A549 (cell line): Measurements from ENCODE around the gene VPS13D. TPM values are rescaled to one million over a fixed set of nuclear protein-coding genes. Genes with fewer than 3 reads are reported as not detected.

Experiments used
- ATAC-seq, 2 experiments: fragments of 200-7000 bp in 1 of 2; fragments of >200 bp in 1 of 2; cut with Nextera tagmentation in 1 of 2; cut with Tn5 transposase in 1 of 2; 3 replicates each; pipeline versions ENCODE4 v1.8.0 to v1.9.1; 2018 to 2020; ENCODE audit warnings: mild to moderate bottlenecking in 1 of 2, moderate library complexity in 1 of 2
- CTCF ChIA-PET: fragments of 300-600 bp; sonication (Branson Sonifier 250); formaldehyde crosslinking; extraction: SDS; loops from one replicate; lab custom pipeline; 2021; ENCODE audit warnings: antibody characterized with exemption, inconsistent platforms; lab: Yijun Ruan, JAX
- POLR2A ChIA-PET: fragments of 350-600 bp; formaldehyde crosslinking; extraction: SDS; loops from one replicate; lab custom pipeline; 2021; ENCODE audit warnings: antibody characterized with exemption, inconsistent platforms; lab: Yijun Ruan, JAX
- DNase-seq, 2 experiments: peaks; one replicate each; pipeline versions ENCODE4 v3.0.0 to v3.0.0-alpha.2; 2011 to 2016; ENCODE audit warnings: low read depth in 1 of 2, low spot score in 1 of 2
- FAIRE-seq: peaks from 2 replicates; lab custom pipeline; 2011; peaks lifted over from hg19 to GRCh38; lab: Jason Lieb, UNC
- H3K27ac ChIP-seq, 2 experiments: fragments of >200 bp; sonication (Bioruptor Twin); formaldehyde crosslinking; 3 replicates each; pipeline ENCODE4 v1.5.1; 2016 to 2017
- H3K4me1 ChIP-seq: fragments of >200 bp; sonication (Bioruptor Twin); formaldehyde crosslinking; 3 replicates; pipeline ENCODE4 v1.6.1; 2016
- H3K4me2 ChIP-seq: fragments of >200 bp; sonication (Bioruptor Twin); formaldehyde crosslinking; 3 replicates; pipeline ENCODE4 v1.6.1; 2016
- H3K4me3 ChIP-seq: fragments of >200 bp; sonication (Bioruptor Twin); formaldehyde crosslinking; 3 replicates; pipeline ENCODE4 v1.5.1; 2016
- H3K9me3 ChIP-seq: fragments of >200 bp; sonication (Bioruptor Twin); formaldehyde crosslinking; 3 replicates; pipeline ENCODE4 v1.6.1; 2016
- CBX2 ChIP-seq: fragments of 200-600 bp; sonication (generic); IDR thresholded peaks from 2 replicates; pipeline ENCODE4 v1.6.1; 2016; ENCODE audit warnings: low read depth, mild to moderate bottlenecking, borderline replicate concordance
- CEBPB ChIP-seq, 2 experiments: fragments of >200 bp in 1 of 2; sonication (Bioruptor Twin) in 1 of 2; formaldehyde crosslinking in 1 of 2; IDR thresholded peaks; 2 replicates each; pipeline ENCODE4 v1.6.1; 2012 to 2016
- CHD4 ChIP-seq: fragments of 200-600 bp; sonication (generic); IDR thresholded peaks from 2 replicates; pipeline ENCODE4 v1.6.1; 2016; ENCODE audit warnings: antibody characterized with exemption, mild to moderate bottlenecking, borderline replicate concordance
- EP300 ChIP-seq, 2 experiments: fragments of >200 bp; sonication (Bioruptor Twin); formaldehyde crosslinking; IDR thresholded peaks; 2 replicates in 1 of 2; 3 replicates in 1 of 2; pipeline ENCODE4 v1.6.1; 2016 to 2017
- FOSB ChIP-seq: fragments of 250-450 bp; sonication (Bioruptor Pico); IDR thresholded peaks from 2 replicates; pipeline ENCODE4 v1.5.0; 2020; ENCODE audit warnings: mild to moderate bottlenecking, moderate library complexity
- GATA3 ChIP-seq: IDR thresholded peaks from 2 replicates; pipeline ENCODE4 v1.6.1; 2012; ENCODE audit warnings: borderline replicate concordance
- HDAC2 ChIP-seq: fragments of 200-600 bp; sonication (generic); IDR thresholded peaks from 2 replicates; pipeline ENCODE4 v1.6.1; 2016
- HOXB5 ChIP-seq: fragments of 250-450 bp; sonication (Bioruptor Pico); IDR thresholded peaks from 2 replicates; pipeline ENCODE4 v1.5.0; 2020; ENCODE audit warnings: mild to moderate bottlenecking, moderate library complexity
- JUN ChIP-seq, 2 experiments: fragments of >200 bp; sonication (Bioruptor Twin); formaldehyde crosslinking; IDR thresholded peaks; 2 replicates in 1 of 2; 3 replicates in 1 of 2; pipeline ENCODE4 v1.6.1; 2016 to 2017
- JUNB ChIP-seq: fragments of >200 bp; sonication (Bioruptor Twin); formaldehyde crosslinking; IDR thresholded peaks from 2 replicates; pipeline ENCODE4 v1.6.1; 2016
- KDM1A ChIP-seq: fragments of 200-600 bp; sonication (generic); IDR thresholded peaks from 2 replicates; pipeline ENCODE4 v1.6.1; 2016; ENCODE audit warnings: low read depth, mild to moderate bottlenecking
- KDM5A ChIP-seq: fragments of 200-600 bp; sonication (generic); IDR thresholded peaks from 2 replicates; pipeline ENCODE4 v1.6.1; 2016; ENCODE audit warnings: antibody characterized with exemption, mild to moderate bottlenecking
- MAZ ChIP-seq: fragments of 150-350 bp; IDR thresholded peaks from 2 replicates; pipeline ENCODE4 v1.6.1; 2014; ENCODE audit warnings: antibody characterized with exemption, low read depth, low read length, borderline replicate concordance
- MYC ChIP-seq: IDR thresholded peaks from 2 replicates; pipeline ENCODE4 v1.6.1; 2012; ENCODE audit warnings: mild to moderate bottlenecking, inconsistent platforms, low read length, improper control_type of control experiment, borderline replicate concordance
- NPAS2 ChIP-seq: fragments of 250-450 bp; sonication (Bioruptor Pico); IDR thresholded peaks from 2 replicates; pipeline ENCODE4 v1.8.0; 2022; ENCODE audit warnings: mild to moderate bottlenecking, moderate library complexity, borderline replicate concordance
- POLR2A ChIP-seq: IDR thresholded peaks from 2 replicates; pipeline ENCODE4 v1.6.1; 2012; ENCODE audit warnings: mild to moderate bottlenecking, low read length
- POLR2AphosphoS2 ChIP-seq: conservative IDR thresholded peaks from 2 replicates; pipeline ENCODE4 v1.6.1; 2012; ENCODE audit warnings: low read length, improper control_type of control experiment, inconsistent platforms
- RAD21 ChIP-seq, 2 experiments: fragments of >200 bp in 1 of 2; sonication (Bioruptor Twin) in 1 of 2; formaldehyde crosslinking in 1 of 2; IDR thresholded peaks in 1 of 2; conservative IDR thresholded peaks in 1 of 2; 2 replicates in 1 of 2; 3 replicates in 1 of 2; pipeline ENCODE4 v1.6.1; 2012 to 2018; ENCODE audit warnings: inconsistent platforms in 1 of 2
- RCOR1 ChIP-seq: fragments of 150-350 bp; IDR thresholded peaks from 2 replicates; pipeline ENCODE4 v1.6.1; 2014; ENCODE audit warnings: antibody characterized with exemption, low read length, low read depth
- RFX5 ChIP-seq: fragments of 450-650 bp; IDR thresholded peaks from 2 replicates; pipeline ENCODE4 v1.7.1; 2014; ENCODE audit warnings: antibody characterized with exemption, mild to moderate bottlenecking, moderate library complexity
- SMC3 ChIP-seq: fragments of >200 bp; sonication (Bioruptor Twin); formaldehyde crosslinking; IDR thresholded peaks from 3 replicates; pipeline ENCODE4 v1.6.1; 2018; ENCODE audit warnings: inconsistent platforms
- SREBF2 ChIP-seq: fragments of 450-650 bp; IDR thresholded peaks from 2 replicates; pipeline ENCODE4 v1.6.1; 2014; ENCODE audit warnings: mild to moderate bottlenecking, moderate library complexity
- TP53 ChIP-seq: fragments of 250-450 bp; sonication (Bioruptor Pico); IDR thresholded peaks from 2 replicates; pipeline ENCODE4 v1.5.0; 2021; ENCODE audit warnings: mild to moderate bottlenecking, moderate library complexity
- ZC3H11A ChIP-seq: fragments of 450-650 bp; IDR thresholded peaks from 2 replicates; pipeline ENCODE4 v1.6.1; 2014; ENCODE audit warnings: antibody characterized with exemption, mild to moderate bottlenecking
- ZFP36 ChIP-seq: fragments of 450-650 bp; IDR thresholded peaks from 2 replicates; pipeline ENCODE4 v1.6.1; 2014; ENCODE audit warnings: borderline replicate concordance; ENCODE audit not compliant: partially characterized antibody
- ZNF302 ChIP-seq: fragments of 250-450 bp; sonication (Bioruptor Pico); IDR thresholded peaks from 2 replicates; pipeline ENCODE4 v1.9.0; 2021; ENCODE audit warnings: inconsistent platforms, mild to moderate bottlenecking, moderate library complexity
- WGBS: methylation state at CpG from one replicate; pipeline ENCODE4 v1.1.6; 2017; ENCODE audit errors: missing lambda C conversion rate; 5-methylcytosine and 5-hydroxymethylcytosine counted together
- polyA plus RNA-seq, 4 experiments: library from polyadenylated mRNA; depleted of rRNA in 3 of 4; stranded (reverse); fragments of >200 nt; fragmentation: RNase III in 1 of 4; extraction: RNeasy Plus Mini Kit Qiagen cat#74134 plus additional on column Dnase treatment in 1 of 4; gene quantifications; 2 replicates in 3 of 4; 3 replicates in 1 of 4; pipeline ENCODE4 v1.2.3, GENCODE V29; 2011 to 2017
- TF ChIP-seq, protein P1 (sequence below): fragments of 450-650 bp; IDR thresholded peaks from 2 replicates; pipeline ENCODE4 v1.6.1; 2014; ENCODE audit warnings: antibody characterized with exemption
- TF ChIP-seq, protein P2 (sequence below): IDR thresholded peaks from 2 replicates; pipeline ENCODE4 v1.6.1; 2012
- TF ChIP-seq, protein P3 (sequence below): fragments of >200 bp; sonication (Bioruptor Twin); formaldehyde crosslinking; IDR thresholded peaks from 2 replicates; pipeline ENCODE4 v1.6.1; 2016
- TF ChIP-seq, protein P4 (sequence below): fragments of 250-450 bp; sonication (Bioruptor Pico); IDR thresholded peaks from 2 replicates; pipeline ENCODE4 v1.5.0; 2020; ENCODE audit warnings: low read depth, mild to moderate bottlenecking, moderate library complexity

Gene VPS13D
- polyA plus RNA-seq, 2 of the 4 experiments (the other 2 are of a cell fraction) = 5.4 to 15.9 TPM

DNA sequence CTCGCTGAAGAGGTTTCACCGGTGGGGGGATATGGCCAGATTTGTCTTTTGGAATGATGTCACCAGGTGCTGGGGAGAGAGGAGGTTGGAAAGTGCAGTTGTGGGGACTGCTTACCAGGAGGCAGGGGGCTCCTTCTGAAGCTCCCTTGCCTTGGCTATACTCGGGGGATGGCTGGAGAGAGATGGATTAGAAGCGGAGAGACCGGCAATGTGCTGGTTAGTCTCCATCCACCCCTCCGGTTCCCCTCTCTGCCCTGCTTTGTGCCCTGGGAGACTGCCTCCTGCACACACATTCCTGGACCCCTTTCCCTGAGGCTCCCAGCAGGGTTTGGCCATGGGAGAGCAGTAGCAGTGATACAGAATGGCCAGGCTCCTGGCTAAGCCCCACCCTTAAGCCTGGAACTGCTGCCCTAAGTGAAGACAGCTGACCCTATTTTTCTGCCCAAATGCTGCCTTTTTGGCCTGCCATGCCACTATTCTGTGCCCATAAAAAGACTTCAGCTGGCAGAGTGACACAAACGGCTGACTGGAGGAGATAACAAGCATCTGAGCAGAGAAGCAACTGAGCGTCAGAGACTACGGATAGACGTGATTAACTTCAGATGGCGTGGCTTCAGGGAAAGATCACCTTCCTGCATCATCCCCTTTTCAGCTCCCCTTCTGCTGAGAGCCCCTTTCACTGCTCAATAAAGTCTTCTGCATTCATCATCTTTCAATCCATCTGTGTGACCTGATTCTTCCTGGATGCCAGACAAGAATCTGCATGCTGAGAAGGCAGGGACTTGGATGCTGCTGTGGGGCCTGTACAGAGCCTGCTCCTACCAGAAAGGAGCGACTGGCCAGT lies 14.5 kb upstream of the VPS13D start:
- no peaks in the 10 kb centered on the region for H3K4me1 ChIP-seq
- H3K9me3 ChIP-seq = no peaks in the 10 kb centered on the region
- no peak for TF ChIP-seq MYC
- TF ChIP-seq JUNB = no peak
- TF ChIP-seq, protein P1, sequence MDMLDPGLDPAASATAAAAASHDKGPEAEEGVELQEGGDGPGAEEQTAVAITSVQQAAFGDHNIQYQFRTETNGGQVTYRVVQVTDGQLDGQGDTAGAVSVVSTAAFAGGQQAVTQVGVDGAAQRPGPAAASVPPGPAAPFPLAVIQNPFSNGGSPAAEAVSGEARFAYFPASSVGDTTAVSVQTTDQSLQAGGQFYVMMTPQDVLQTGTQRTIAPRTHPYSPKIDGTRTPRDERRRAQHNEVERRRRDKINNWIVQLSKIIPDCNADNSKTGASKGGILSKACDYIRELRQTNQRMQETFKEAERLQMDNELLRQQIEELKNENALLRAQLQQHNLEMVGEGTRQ = no peak
- no peak for TF ChIP-seq KDM1A
- no peak for TF ChIP-seq ZNF302 (CRISPR knock-in tag)
- no peak for TF ChIP-seq FOSB (CRISPR knock-in tag)
- TF ChIP-seq HOXB5 (CRISPR knock-in tag) = no peak
- TF ChIP-seq KDM5A = no peak
- no peak for TF ChIP-seq ZFP36
- TF ChIP-seq POLR2A = no peak
- TF ChIP-seq TP53 (CRISPR knock-in tag) = no peak
- no peak for TF ChIP-seq HDAC2
- TF ChIP-seq SMC3 = no peak
- no peak for TF ChIP-seq RAD21 (conservative IDR thresholded peaks at IDR 0.05 in 1 of 2, IDR thresholded peaks at IDR 0.05 in 1 of 2)
- TF ChIP-seq GATA3 = no peak
- TF ChIP-seq POLR2AphosphoS2 = no peak
- no peak for TF ChIP-seq CEBPB (IDR thresholded peaks at IDR 0.05)
- TF ChIP-seq, protein P2, sequence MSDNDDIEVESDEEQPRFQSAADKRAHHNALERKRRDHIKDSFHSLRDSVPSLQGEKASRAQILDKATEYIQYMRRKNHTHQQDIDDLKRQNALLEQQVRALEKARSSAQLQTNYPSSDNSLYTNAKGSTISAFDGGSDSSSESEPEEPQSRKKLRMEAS = no peak
- TF ChIP-seq, protein P3, sequence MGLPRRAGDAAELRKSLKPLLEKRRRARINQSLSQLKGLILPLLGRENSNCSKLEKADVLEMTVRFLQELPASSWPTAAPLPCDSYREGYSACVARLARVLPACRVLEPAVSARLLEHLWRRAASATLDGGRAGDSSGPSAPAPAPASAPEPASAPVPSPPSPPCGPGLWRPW = no peak
- DNase-seq (no peak), ATAC-seq (no peak), FAIRE-seq (no peak)
- no peak overlapping the region for H3K27ac ChIP-seq
- H3K4me2 ChIP-seq = no peak overlapping the region
- no peak overlapping the region for H3K4me3 ChIP-seq
- ChIA-PET POLR2A (no interaction called here), CTCF (interaction anchor here (0.7 to 3.7 kb wide), 4 partner anchors 21 to 444 kb away, joined by 3 to 24 read pairs (median 3); no protein-coding TSS in a partner anchor)
- 54% methylated on average over 12 of the region's 12 CpGs for WGBS

DNA sequence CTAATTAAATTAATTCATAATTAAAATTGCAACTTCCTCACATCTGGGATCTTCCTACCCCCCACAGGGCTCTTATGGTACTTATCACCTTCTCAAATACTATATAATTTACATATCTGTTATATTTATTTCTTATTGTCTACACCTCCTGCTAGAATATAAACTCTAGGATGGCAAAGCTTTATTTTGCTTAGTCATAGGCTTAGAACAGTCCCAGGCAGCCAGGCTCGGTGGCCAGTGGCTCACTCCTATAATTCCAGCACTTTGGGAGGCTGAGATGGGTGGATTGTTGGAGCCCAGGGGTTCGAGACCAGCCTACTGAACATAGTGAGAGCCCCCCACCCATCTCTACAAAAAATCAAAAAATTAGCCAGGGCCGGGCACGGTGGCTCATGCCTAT lies 10.0 kb upstream of the VPS13D start:
- WGBS = 48% methylated on average over 4 of the region's 4 CpGs
- POLR2A ChIA-PET = no interaction called here
- TF ChIP-seq SREBF2 = no peak
- TF ChIP-seq HDAC2 = no peak
- TF ChIP-seq EP300 (IDR thresholded peaks at IDR 0.05) = no peak
- TF ChIP-seq CBX2 = no peak
- TF ChIP-seq KDM1A = no peak
- no peak for TF ChIP-seq RCOR1
- TF ChIP-seq, protein P2 = no peak
- no peak for TF ChIP-seq ZC3H11A
- no peak for TF ChIP-seq MAZ
- TF ChIP-seq NPAS2 (CRISPR knock-in tag) = no peak
- no peak for TF ChIP-seq TP53 (CRISPR knock-in tag)
- TF ChIP-seq ZFP36 = no peak
- TF ChIP-seq CHD4 = no peak
- no peak for TF ChIP-seq RFX5
- no peak for TF ChIP-seq JUN (IDR thresholded peaks at IDR 0.05)
- no peak for TF ChIP-seq GATA3
- TF ChIP-seq, protein P4, sequence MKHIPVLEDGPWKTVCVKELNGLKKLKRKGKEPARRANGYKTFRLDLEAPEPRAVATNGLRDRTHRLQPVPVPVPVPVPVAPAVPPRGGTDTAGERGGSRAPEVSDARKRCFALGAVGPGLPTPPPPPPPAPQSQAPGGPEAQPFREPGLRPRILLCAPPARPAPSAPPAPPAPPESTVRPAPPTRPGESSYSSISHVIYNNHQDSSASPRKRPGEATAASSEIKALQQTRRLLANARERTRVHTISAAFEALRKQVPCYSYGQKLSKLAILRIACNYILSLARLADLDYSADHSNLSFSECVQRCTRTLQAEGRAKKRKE (CRISPR knock-in tag) = no peak
- TF ChIP-seq, protein P1 = no peak
- no peaks in the 10 kb centered on the region for H3K4me1 ChIP-seq
- FAIRE-seq (no peak), DNase-seq (no peak), ATAC-seq (no peak)
- CTCF ChIA-PET = interaction anchor here (2.0 to 3.8 kb wide), 3 partner anchors 10 to 95 kb away, joined by 10 to 17 read pairs (median 10); partner anchors contain the start of gene VPS13D
- H3K4me3 ChIP-seq = no peak overlapping the region
- no peak overlapping the region for H3K4me2 ChIP-seq
- no peak overlapping the region for H3K27ac ChIP-seq
- 0 out of 3 replicates have a peak, but pooled peaks cover 5% of the 10 kb centered on the region for H3K9me3 ChIP-seq
